Endothelial cell (in vitro differentiated cells): Measurements from ENCODE around the gene BMP10. TPM values are rescaled to one million over a fixed set of nuclear protein-coding genes. Genes with fewer than 3 reads are reported as not detected.

Source experiments
- DNase-seq: peaks from one replicate; pipeline ENCODE4 v3.0.0; 2021; ENCODE audit warnings: low spot score
- H3K27ac Mint-ChIP-seq: one replicate; pipeline ENCODE4 v1.8.0; 2021; ENCODE audit warnings: mixed read lengths, inconsistent platforms; ENCODE audit not compliant: unreplicated experiment
- H3K27me3 Mint-ChIP-seq: one replicate; pipeline ENCODE4 v1.8.0; 2021; ENCODE audit warnings: mild to moderate bottlenecking, moderate library complexity, mixed read lengths, inconsistent platforms; ENCODE audit not compliant: unreplicated experiment
- H3K36me3 Mint-ChIP-seq: one replicate; pipeline ENCODE4 v1.8.0; 2021; ENCODE audit warnings: mild to moderate bottlenecking, low read depth, mixed read lengths, inconsistent platforms; ENCODE audit not compliant: unreplicated experiment
- H3K4me1 Mint-ChIP-seq: one replicate; pipeline ENCODE4 v1.8.0; 2021; ENCODE audit warnings: mild to moderate bottlenecking, mixed read lengths, inconsistent platforms; ENCODE audit not compliant: unreplicated experiment
- H3K4me3 Mint-ChIP-seq: one replicate; pipeline ENCODE4 v1.8.0; 2021; ENCODE audit warnings: mild to moderate bottlenecking, mixed read lengths, inconsistent platforms; ENCODE audit not compliant: unreplicated experiment
- H3K9me3 Mint-ChIP-seq: one replicate; pipeline ENCODE4 v1.8.0; 2021; ENCODE audit warnings: mixed read lengths, inconsistent platforms; ENCODE audit not compliant: unreplicated experiment
- long read RNA-seq: library from polyadenylated mRNA; unstranded; transcript quantifications from one replicate; pipeline ENCODE4 v2.0.0, GENCODE V29; 2020; ENCODE audit not compliant: unreplicated experiment
- total RNA-seq: library from RNA; stranded (reverse); fragmentation: NEBNext Ultra II Directional; extraction: Animal tissue kit (Norgen Biotek cat#: 25700); gene quantifications from one replicate; pipeline ENCODE4 v1.2.1, GENCODE V29; 2021; ENCODE audit not compliant: unreplicated experiment
- TF ChIP-seq, protein P1 (sequence below): fragments of 200-600 bp; sonication (generic); IDR thresholded peaks from one replicate; pipeline ENCODE4 v1.5.0; 2021; ENCODE audit warnings: antibody characterized with exemption; ENCODE audit not compliant: unreplicated experiment

The BMP10 gene, protein sequence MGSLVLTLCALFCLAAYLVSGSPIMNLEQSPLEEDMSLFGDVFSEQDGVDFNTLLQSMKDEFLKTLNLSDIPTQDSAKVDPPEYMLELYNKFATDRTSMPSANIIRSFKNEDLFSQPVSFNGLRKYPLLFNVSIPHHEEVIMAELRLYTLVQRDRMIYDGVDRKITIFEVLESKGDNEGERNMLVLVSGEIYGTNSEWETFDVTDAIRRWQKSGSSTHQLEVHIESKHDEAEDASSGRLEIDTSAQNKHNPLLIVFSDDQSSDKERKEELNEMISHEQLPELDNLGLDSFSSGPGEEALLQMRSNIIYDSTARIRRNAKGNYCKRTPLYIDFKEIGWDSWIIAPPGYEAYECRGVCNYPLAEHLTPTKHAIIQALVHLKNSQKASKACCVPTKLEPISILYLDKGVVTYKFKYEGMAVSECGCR
- not detected for total RNA-seq
- long read RNA-seq, result 0 reads

DNA sequence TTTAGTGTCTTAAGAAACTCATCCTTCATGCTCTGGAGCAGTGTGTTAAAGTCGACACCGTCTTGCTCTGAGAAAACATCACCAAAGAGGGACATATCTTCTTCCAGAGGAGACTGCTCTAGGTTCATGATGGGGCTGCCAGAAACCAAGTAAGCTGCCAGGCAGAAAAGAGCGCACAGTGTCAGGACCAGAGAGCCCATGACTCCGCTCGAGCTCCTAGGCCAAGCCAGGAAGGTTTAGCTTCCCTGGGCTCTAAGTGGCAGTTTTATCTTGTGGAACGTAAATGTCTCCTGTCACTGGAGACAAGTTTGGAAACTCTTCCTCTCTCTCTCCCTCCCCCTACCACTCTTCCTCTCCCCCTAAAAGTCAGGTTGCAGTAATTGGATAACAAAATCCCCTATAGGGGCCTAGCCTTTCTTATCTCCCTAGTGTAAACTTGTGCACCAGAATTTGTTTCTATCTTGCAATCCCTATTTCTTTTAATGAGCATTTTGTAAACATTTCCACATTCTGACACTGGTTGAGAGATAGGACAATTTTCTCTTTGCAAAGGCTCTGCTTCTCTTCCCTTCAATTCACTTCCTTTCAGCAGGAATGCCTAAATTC, at the start of gene BMP10:
BMP10 (minus strand) TSS at position 239 of the 606 bp plus-strand sequence; CDS start at position 200, 39 bp downstream.
- Mint-ChIP-seq H3K4me3 (no peak within 1 kb of the TSS), H3K36me3 (no peaks in the 10 kb centered on the region), H3K9me3 (no peaks in the 10 kb centered on the region), H3K4me1 (no peaks in the 10 kb centered on the region), H3K27me3 (no peaks in the 10 kb centered on the region), H3K27ac (no peak within 1 kb of the TSS)
- DNase-seq, result no peak
- TF ChIP-seq, protein P1, sequence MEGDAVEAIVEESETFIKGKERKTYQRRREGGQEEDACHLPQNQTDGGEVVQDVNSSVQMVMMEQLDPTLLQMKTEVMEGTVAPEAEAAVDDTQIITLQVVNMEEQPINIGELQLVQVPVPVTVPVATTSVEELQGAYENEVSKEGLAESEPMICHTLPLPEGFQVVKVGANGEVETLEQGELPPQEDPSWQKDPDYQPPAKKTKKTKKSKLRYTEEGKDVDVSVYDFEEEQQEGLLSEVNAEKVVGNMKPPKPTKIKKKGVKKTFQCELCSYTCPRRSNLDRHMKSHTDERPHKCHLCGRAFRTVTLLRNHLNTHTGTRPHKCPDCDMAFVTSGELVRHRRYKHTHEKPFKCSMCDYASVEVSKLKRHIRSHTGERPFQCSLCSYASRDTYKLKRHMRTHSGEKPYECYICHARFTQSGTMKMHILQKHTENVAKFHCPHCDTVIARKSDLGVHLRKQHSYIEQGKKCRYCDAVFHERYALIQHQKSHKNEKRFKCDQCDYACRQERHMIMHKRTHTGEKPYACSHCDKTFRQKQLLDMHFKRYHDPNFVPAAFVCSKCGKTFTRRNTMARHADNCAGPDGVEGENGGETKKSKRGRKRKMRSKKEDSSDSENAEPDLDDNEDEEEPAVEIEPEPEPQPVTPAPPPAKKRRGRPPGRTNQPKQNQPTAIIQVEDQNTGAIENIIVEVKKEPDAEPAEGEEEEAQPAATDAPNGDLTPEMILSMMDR, result no peak

DNA sequence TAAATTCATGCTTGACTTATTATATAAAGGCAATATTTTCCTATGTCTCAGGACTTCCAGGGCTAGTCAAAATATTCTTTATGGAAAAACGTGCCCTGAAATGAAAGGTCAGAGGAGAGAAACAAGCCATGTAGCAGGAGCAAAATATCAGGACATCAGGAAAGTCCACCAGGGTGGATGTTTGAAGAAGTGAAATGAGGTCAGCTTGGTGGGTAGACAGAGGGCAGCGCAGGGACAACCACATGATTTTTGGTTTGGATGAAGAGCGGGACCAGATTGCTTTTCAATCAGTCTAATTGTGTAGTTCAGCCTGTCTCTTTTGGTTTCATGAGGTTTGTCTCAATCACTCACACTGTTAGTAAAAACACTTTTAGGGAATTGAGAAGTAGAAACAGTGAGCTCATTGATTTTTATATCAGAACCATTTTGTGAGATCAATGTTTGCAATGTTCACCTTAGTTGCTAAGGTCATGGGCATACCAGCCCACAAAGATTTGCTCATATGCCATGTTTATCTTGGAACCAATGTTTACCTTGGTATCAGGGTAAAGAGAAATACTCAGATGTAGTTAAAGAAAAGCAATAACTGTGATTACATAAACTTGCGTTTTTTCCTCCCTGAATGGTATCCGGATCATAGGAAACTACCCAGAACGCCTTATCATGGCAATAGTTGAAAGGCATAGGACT, 49.4 kb upstream of the BMP10 start:
- TF ChIP-seq, protein P1, result no peak
- no peak for DNase-seq
- Mint-ChIP-seq H3K4me1 (peaks cover 4% of the 10 kb centered on the region), H3K9me3 (no peaks in the 10 kb centered on the region), H3K27me3 (no peaks in the 10 kb centered on the region), H3K4me3 (no peak overlapping the region), H3K36me3 (no peaks in the 10 kb centered on the region), H3K27ac (no peak overlapping the region)

DNA sequence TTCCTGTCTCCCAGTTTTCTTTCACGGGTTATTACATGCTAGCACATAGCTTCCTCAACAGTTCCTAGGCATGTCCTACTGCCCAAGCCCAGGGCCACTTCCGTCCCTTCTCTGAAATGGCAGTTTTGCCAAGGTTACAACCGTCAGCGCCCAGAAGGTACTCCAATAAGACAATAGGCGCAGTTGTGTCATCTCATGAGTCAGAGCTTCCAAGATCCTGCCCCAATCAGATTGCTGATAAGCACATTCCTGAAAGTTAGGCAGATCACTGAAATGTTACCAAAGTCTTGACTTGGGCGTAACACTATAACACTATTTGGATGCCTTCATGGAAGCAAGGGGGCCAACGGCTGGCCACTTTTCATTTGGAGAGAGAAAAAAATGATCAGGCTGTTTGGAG, 47.3 kb upstream of the BMP10 start:
- TF ChIP-seq, protein P1, result no peak
- Mint-ChIP-seq H3K27me3 (no peaks in the 10 kb centered on the region), H3K27ac (no peak overlapping the region), H3K36me3 (no peaks in the 10 kb centered on the region), H3K4me1 (peaks cover 13% of the 10 kb centered on the region), H3K4me3 (no peak overlapping the region), H3K9me3 (no peaks in the 10 kb centered on the region)
- no peak for DNase-seq

DNA sequence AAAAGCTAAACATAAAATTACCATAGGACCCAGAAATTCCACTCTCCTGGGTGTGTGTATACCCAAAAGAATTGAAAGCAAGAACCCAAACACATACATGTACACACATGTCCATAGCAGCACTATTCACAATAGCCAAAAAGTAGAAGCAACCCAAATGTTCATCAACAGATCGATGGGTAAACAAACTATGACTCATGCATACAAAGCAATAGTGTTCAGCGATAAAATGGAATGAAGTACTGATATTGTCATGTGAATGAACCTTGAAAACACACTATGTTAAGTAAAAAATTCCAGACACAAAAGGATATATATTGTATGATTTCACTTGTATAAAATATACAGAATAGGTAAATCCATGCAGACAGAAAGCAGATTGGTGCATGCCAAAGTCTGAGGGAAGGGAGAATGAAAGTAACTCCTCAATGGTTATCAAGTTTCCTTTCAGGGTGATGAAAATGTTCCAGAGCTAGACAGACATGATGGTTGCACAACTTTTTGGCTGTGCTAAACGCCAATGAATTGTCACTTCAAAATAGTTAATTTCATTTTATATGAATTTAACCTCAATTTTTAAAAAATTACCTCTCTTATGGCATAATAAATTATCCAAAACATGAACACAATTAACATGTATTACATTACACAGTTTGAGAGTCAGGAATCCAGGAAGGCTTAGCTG, 46.0 kb upstream of the BMP10 start:
- Mint-ChIP-seq H3K9me3 (no peaks in the 10 kb centered on the region), H3K4me1 (peaks cover 13% of the 10 kb centered on the region), H3K27ac (no peak overlapping the region)

More for the DNA sequence above, 46.0 kb upstream of the BMP10 start:
- TF ChIP-seq, protein P1, result no peak
- Mint-ChIP-seq H3K27me3 (no peaks in the 10 kb centered on the region), H3K4me3 (no peak overlapping the region), H3K36me3 (no peaks in the 10 kb centered on the region)
- no peak for DNase-seq
